GM13976 (cell line): ENCODE data around the gene CEP112.
"Not testable (repeated sequence)": the region's sequence is repeated elsewhere in the genome, so short reads cannot be mapped to it uniquely, and the experiment has no call there.

Source experiments
- DNase-seq: peaks from one replicate; pipeline ENCODE4 v3.0.0; 2012; ENCODE audit warnings: low spot score
- in situ Hi-C: fragments of 300-500 bp; cut with MboI; formaldehyde crosslinking; loops from one replicate; pipeline ENCODE4 v1.12.0; 2022; ENCODE audit warnings: low sequenced_read_pairs, mixed read lengths, inconsistent platforms; ENCODE audit not compliant: unreplicated experiment
- TF ChIP-seq, protein P1 (sequence below): IDR thresholded peaks from 2 replicates; pipeline ENCODE4 v1.5.1; 2012; ENCODE audit warnings: borderline replicate concordance, mild to moderate bottlenecking; ENCODE audit not compliant: insufficient read depth; ENCODE audit errors: extremely low read depth, missing control alignments, control extremely low read depth

Gene CEP112

DNA sequence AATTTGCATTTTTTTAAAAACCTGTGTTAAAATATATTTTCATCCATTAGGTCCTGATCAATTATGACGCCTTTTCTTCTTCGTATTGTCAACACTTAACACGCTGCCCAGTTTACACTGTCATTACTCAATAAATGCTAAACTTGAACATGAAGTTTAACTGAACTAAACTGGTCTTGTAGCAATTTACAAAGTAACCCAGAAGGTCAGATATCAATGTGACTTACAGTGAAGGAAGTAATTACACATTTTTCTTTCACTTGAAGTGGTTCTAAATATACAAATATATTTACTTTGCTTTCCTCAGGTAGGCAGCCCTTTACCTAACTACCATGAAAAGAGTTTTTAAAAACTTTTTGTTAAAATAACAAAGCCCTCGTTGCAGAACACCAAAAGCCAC lies 374.0 kb downstream of the CEP112 start:
- DNase-seq, result no peak
- in situ Hi-C loops, result no loop called here
- TF ChIP-seq, protein P1, sequence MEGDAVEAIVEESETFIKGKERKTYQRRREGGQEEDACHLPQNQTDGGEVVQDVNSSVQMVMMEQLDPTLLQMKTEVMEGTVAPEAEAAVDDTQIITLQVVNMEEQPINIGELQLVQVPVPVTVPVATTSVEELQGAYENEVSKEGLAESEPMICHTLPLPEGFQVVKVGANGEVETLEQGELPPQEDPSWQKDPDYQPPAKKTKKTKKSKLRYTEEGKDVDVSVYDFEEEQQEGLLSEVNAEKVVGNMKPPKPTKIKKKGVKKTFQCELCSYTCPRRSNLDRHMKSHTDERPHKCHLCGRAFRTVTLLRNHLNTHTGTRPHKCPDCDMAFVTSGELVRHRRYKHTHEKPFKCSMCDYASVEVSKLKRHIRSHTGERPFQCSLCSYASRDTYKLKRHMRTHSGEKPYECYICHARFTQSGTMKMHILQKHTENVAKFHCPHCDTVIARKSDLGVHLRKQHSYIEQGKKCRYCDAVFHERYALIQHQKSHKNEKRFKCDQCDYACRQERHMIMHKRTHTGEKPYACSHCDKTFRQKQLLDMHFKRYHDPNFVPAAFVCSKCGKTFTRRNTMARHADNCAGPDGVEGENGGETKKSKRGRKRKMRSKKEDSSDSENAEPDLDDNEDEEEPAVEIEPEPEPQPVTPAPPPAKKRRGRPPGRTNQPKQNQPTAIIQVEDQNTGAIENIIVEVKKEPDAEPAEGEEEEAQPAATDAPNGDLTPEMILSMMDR, result no peak

DNA sequence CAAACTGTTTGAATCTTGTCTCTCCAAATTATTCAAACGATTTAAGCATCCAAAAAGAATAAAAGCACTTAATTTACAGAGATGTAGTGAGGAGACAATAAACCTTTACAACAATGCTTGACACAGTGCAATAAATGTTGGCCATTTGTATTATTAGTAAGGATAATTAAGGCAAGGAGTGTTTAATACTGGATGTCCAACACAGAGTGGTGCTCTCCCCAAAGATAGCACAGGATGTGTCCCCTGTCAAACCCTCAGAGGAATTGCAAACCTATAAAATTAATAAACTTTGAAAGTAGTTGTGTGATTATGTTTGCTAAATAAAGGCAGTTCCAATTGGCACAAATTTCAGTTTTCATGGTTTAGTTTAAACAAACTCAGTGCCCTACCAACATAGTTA lies 377.5 kb downstream of the CEP112 start:
- no peak for DNase-seq
- TF ChIP-seq, protein P1, result no peak
- in situ Hi-C loops, result no loop called here

DNA sequence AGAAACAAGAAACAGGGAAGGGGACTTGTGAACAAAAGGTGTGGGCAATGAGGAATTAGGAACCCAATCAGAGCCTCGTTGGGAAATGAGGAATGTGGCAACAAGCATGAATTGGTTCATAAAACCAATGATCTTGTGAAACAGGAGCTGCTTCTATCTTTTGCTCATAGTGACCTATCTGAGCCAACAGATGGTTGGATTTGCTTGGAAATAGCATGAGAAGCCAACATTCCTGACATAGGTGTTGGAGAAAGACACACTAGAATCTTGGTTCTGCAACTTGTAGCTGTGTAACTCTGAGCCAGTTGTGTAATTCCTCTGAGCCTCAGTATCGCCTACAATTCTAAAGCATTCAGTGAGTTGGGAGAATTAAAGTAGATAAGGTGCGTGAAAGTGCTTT lies 378.6 kb downstream of the CEP112 start:
- TF ChIP-seq, protein P1, result no peak
- in situ Hi-C loops, result no loop called here
- DNase-seq, result no peak

DNA sequence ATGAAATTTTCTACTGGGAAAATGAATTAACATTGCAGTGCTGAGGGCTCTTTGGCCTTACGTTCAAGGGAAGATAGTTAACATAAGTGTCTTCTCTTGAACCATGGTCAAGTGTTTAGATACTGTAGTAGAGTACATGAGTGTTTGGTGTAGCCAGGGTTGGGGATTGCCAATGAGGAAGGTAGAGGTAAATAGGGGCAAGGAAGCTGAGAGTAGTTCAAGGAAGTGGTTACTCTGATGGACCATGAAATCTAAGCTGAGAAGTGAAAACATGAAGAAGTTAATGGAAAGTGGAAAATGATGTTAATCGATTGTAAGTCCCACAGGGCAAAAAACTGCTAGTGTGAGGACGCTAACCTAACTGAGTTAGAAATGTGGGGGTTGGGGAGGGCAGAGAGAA lies 380.9 kb downstream of the CEP112 start:
- TF ChIP-seq, protein P1, result no peak
- no peak for DNase-seq
- in situ Hi-C loops, result no loop called here

DNA sequence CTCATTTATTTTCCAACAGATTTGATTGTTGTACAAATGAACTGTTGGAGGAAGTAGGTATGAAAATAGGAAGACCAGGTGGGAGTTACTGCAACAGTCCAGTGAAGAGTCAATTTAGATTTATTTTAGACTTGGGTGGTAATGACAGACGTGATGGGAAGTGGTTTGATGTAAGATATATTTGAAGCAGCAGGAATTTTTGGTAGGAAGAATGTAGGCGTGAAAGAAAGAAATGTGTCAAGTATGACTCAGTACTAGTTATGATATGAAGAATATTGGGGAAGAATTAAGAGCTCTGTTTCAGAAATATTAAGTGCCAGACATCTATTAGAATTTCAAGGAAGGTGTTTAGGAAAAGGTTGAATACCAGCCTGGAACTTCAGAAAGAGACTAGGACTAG lies 382.6 kb downstream of the CEP112 start:
- in situ Hi-C loops, result no loop called here
- no peak for DNase-seq
- TF ChIP-seq, protein P1, result no peak

DNA sequence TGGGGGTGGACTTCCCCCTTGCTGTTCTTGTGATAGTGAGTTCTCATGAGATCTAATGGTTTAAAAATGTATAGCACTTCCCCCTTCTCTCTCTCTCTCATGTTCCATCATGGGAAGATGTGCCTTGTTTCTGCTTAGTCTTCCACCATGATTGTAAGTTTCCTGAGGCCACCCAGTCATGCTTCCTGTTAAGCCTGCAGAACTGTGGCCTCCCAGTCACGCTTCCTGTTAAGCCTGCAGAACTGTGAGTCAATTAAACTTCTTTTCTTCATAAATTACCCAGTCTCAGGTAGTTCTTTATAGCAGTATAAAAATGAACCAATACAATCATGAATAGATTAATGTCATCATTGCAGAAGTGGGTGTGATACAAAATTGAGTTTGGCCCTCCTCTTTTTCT lies 383.4 kb downstream of the CEP112 start:
- in situ Hi-C loops, DNase-seq: not testable (repeated sequence)

DNA sequence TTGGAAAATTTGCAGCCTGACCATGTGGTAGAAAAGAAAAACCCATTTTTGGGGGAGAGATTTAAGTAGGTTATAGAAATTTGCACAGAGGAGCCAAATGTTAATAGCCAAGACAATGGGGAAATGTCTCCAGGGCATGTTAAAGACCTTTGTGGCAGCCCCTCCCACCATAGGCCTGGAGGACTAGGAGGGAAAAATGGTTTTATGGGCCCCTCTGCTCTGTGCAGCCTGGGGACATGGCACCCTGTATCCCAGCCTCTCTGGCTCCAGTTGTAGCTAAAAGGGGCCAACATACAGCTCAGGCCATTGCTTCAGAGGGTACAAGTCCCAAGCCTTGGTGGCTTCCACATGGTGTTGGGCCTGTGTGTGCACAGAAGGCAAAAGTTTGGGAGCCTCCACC lies 384.6 kb downstream of the CEP112 start:
- DNase-seq, result no peak
- in situ Hi-C loops, result no loop called here
- TF ChIP-seq, protein P1, result no peak

DNA sequence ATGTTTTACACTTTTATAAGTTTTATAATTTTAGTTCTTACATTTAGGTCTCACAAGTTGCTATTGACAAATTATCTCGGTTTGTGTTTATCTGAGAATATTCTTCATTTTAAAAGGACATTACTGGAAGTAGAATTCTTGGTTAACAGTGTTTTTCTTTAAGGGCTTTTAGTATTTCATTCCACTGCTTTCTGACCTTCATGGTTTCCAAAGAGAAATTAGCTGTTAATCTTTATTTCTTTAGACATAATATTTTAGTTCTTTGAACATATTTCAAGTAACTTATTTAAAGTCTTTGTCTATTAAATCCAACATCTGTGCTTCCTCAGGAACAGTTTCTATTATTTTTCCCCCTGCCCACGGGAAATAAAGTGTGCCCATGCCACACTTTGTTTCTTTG lies 390.4 kb downstream of the CEP112 start:
- no peak for DNase-seq
- TF ChIP-seq, protein P1, result no peak
- in situ Hi-C loops, result no loop called here
